GM12878 (cell line): ENCODE data around the gene CRYGD. TPM values are rescaled to one million over a fixed set of nuclear protein-coding genes. Genes with fewer than 3 reads are reported as not detected.

Source experiments
- ATAC-seq: fragments of 200-7000 bp; cut with Tn5 transposase; 3 replicates; pipeline ENCODE4 v1.9.1; 2020; ENCODE audit warnings: mild to moderate bottlenecking, moderate library complexity
- BruUV-seq: library from RNA; stranded (reverse); fragments of 400-500 nt; replicated peaks from 2 replicates; lab custom pipeline; 2021; lab: Mats Ljungman, UMichigan
- CTCF ChIA-PET: fragments of 300-600 bp; sonication (Branson Sonifier 250); formaldehyde crosslinking; extraction: SDS; loops from one replicate; lab custom pipeline; 2021; ENCODE audit warnings: inconsistent platforms; lab: Yijun Ruan, JAX
- POLR2A ChIA-PET: fragments of 350-600 bp; formaldehyde crosslinking; extraction: SDS; loops from one replicate; lab custom pipeline; 2021; ENCODE audit warnings: inconsistent platforms; lab: Charles Lee
- RAD21 ChIA-PET: fragments of 300-600 bp; sonication (Branson Sonifier 250); formaldehyde crosslinking; loops from one replicate; lab custom pipeline; 2023; ENCODE audit warnings: antibody characterized with exemption; ENCODE audit not compliant: unreplicated experiment; lab: Charles Lee
- SMC1A ChIA-PET: fragments of 300-600 bp; sonication (Branson Sonifier 250); formaldehyde crosslinking; loops from one replicate; lab custom pipeline; 2023; ENCODE audit not compliant: unreplicated experiment, uncharacterized antibody; lab: Charles Lee
- DNase-seq: peaks from one replicate; pipeline ENCODE4 v3.0.0-alpha.2; 2011; ENCODE audit warnings: low read depth, low spot score
- FAIRE-seq: peaks from 3 replicates; lab custom pipeline; 2011; peaks lifted over from hg19 to GRCh38; lab: Jason Lieb, UNC
- H2AFZ ChIP-seq: 2 replicates; pipeline ENCODE4 v1.6.0; 2011; ENCODE audit warnings: low read depth, low read length, control low read depth; ENCODE audit not compliant: control insufficient read depth
- H3K27ac ChIP-seq: 2 replicates; pipeline ENCODE4 v1.5.1; 2011; ENCODE audit warnings: control low read depth; ENCODE audit not compliant: control insufficient read depth, insufficient read depth
- H3K27me3 ChIP-seq, 2 experiments: replicated peaks in 1 of 2; 2 replicates each; pipeline versions ENCODE4 v1.6.0 to v1.6.1; 2011; ENCODE audit warnings: low read length in 1 of 2; ENCODE audit not compliant: control insufficient read depth in 2 of 2, insufficient read depth in 2 of 2
- H3K36me3 ChIP-seq, 2 experiments: 2 replicates each; pipeline ENCODE4 v1.5.1; 2011; ENCODE audit warnings: low read length in 1 of 2; ENCODE audit not compliant: control insufficient read depth in 2 of 2, insufficient read depth in 2 of 2
- H3K4me1 ChIP-seq: 2 replicates; pipeline ENCODE4 v1.6.1; 2011; ENCODE audit warnings: mild to moderate bottlenecking, low read length, moderate library complexity, mixed read lengths; ENCODE audit not compliant: control insufficient read depth, insufficient read depth
- H3K4me2 ChIP-seq: 2 replicates; pipeline ENCODE4 v1.6.0; 2011; ENCODE audit warnings: control low read depth; ENCODE audit not compliant: control insufficient read depth, insufficient read depth
- H3K4me3 ChIP-seq: fragments of 200-600 bp; sonication (generic); 2 replicates; pipeline ENCODE4 v1.5.1; 2016
- H3K79me2 ChIP-seq: 2 replicates; pipeline ENCODE4 v1.6.0; 2011; ENCODE audit warnings: low read length; ENCODE audit not compliant: control insufficient read depth, insufficient read depth
- H3K9ac ChIP-seq: 2 replicates; pipeline ENCODE4 v1.8.0; 2011; ENCODE audit warnings: low read length, control low read depth, mixed read lengths; ENCODE audit not compliant: control insufficient read depth, insufficient read depth
- H3K9me3 ChIP-seq: replicated peaks from 3 replicates; pipeline ENCODE4 v1.5.1; 2011; ENCODE audit warnings: mild to moderate bottlenecking, low read length; ENCODE audit not compliant: control insufficient read depth, insufficient read depth
- H4K20me1 ChIP-seq: 2 replicates; pipeline ENCODE4 v1.6.0; 2011; ENCODE audit not compliant: control insufficient read depth, insufficient read depth
- CBFB ChIP-seq: IDR thresholded peaks from 2 replicates; pipeline ENCODE4 v1.6.1; 2016; ENCODE audit warnings: antibody characterized with exemption, low read depth
- EP300 ChIP-seq, 2 experiments: fragments of 150-350 bp in 1 of 2; IDR thresholded peaks; 2 replicates each; pipeline ENCODE4 v1.6.1; 2011 to 2012; ENCODE audit warnings: low read depth in 2 of 2, low read length in 2 of 2, borderline replicate concordance in 1 of 2, improper control_type of control experiment in 1 of 2, inconsistent platforms in 1 of 2; ENCODE audit not compliant: control insufficient read depth in 1 of 2
- EZH2 ChIP-seq: IDR thresholded peaks from 2 replicates; pipeline ENCODE4 v1.6.1; 2012; ENCODE audit warnings: low read depth, mild to moderate bottlenecking, control low read depth, inconsistent platforms, low read length, borderline replicate concordance; ENCODE audit not compliant: control insufficient read depth
- FOS ChIP-seq: IDR thresholded peaks from 3 replicates; pipeline ENCODE4 v1.6.1; 2011; ENCODE audit warnings: borderline replicate concordance; ENCODE audit not compliant: insufficient read length; ENCODE audit errors: extremely low read depth
- HDAC6 ChIP-seq: fragments of 200-600 bp; sonication (generic); IDR thresholded peaks from one replicate; pipeline ENCODE4 v1.8.0; 2017; ENCODE audit warnings: antibody characterized with exemption; ENCODE audit not compliant: unreplicated experiment
- IKZF2 ChIP-seq, 2 experiments: fragments of 450-650 bp; IDR thresholded peaks; 2 replicates each; pipeline ENCODE4 v1.6.1; 2017; ENCODE audit warnings: mild to moderate bottlenecking in 2 of 2, moderate library complexity in 2 of 2
- NFXL1 ChIP-seq: fragments of 450-650 bp; IDR thresholded peaks from 2 replicates; pipeline ENCODE4 v1.6.1; 2017; ENCODE audit warnings: antibody characterized with exemption, mild to moderate bottlenecking, borderline replicate concordance
- NRF1 ChIP-seq: conservative IDR thresholded peaks from 2 replicates; pipeline ENCODE4 v1.6.1; 2011; ENCODE audit warnings: mild to moderate bottlenecking, low read depth, low read length, improper control_type of control experiment
- RBBP5 ChIP-seq: fragments of 200-600 bp; sonication (generic); conservative IDR thresholded peaks from 2 replicates; pipeline ENCODE4 v1.6.1; 2016
- REST ChIP-seq: IDR thresholded peaks from 2 replicates; pipeline ENCODE4 v1.6.1; 2012; ENCODE audit warnings: mild to moderate bottlenecking, low read depth, low read length
- SMAD5 ChIP-seq: IDR thresholded peaks from 2 replicates; pipeline ENCODE4 v1.6.1; 2016; ENCODE audit warnings: antibody characterized with exemption, low read depth
- SPI1 ChIP-seq: IDR thresholded peaks from 2 replicates; pipeline ENCODE4 v1.6.1; 2011; ENCODE audit warnings: low read depth, mild to moderate bottlenecking, low read length, moderate library complexity, borderline replicate concordance; ENCODE audit not compliant: insufficient read depth
- SRF ChIP-seq, 2 experiments: IDR thresholded peaks; 2 replicates each; pipeline ENCODE4 v1.6.1; 2011; ENCODE audit warnings: low read depth in 2 of 2, low read length in 2 of 2, mild to moderate bottlenecking in 1 of 2, moderate library complexity in 1 of 2
- SUZ12 ChIP-seq: fragments of 200-600 bp; sonication (generic); IDR thresholded peaks from one replicate; pipeline ENCODE4 v1.6.1; 2018; ENCODE audit warnings: antibody characterized with exemption, mild to moderate bottlenecking; ENCODE audit not compliant: unreplicated experiment
- YY1 ChIP-seq: IDR thresholded peaks from 2 replicates; pipeline ENCODE4 v1.6.1; 2011; ENCODE audit warnings: low read depth, mild to moderate bottlenecking, low read length
- ZNF217 ChIP-seq: fragments of 450-650 bp; IDR thresholded peaks from 2 replicates; pipeline ENCODE4 v1.6.1; 2017; ENCODE audit warnings: antibody characterized with exemption, mild to moderate bottlenecking
- WGBS: methylation state at CpG from one replicate; pipeline ENCODE4 v1.1.6; 2016; ENCODE audit warnings: low lambda C conversion rate; ENCODE audit not compliant: insufficient replicate concordance, insufficient coverage; ENCODE audit errors: missing lambda C conversion rate; 5-methylcytosine and 5-hydroxymethylcytosine counted together
- in situ Hi-C: fragments of 300-500 bp; cut with MboI; formaldehyde crosslinking; loops from 9 replicates; pipeline ENCODE4 v1.14.3; 2018; ENCODE audit warnings: mixed read lengths
- intact Hi-C: fragments of 100-400 bp; cut with micrococcal nuclease; formaldehyde crosslinking; loops from one replicate; pipeline ENCODE4 v1.14.2; 2022; ENCODE audit not compliant: unreplicated experiment
- polyA plus RNA-seq, 11 experiments: library from polyadenylated mRNA; depleted of rRNA in 4 of 11; unstranded in 6 of 11; stranded (reverse) in 5 of 11; fragments of >200 nt; fragmentation: Nextera tagmentation in 4 of 11; fragmentation: Illumina TruSeq in 1 of 11; extraction: Ambion mirVana in 4 of 11; extraction: Trizol in 1 of 11; gene quantifications; 1 replicate in 1 of 11; 2 replicates in 10 of 11; pipeline versions ENCODE4 v1.2.1 to v1.2.3, GENCODE V29; 2011 to 2016; ENCODE audit warnings: inconsistent platforms in 2 of 11, missing spikeins in 2 of 11, low read depth in 1 of 11
- total RNA-seq, 4 experiments: library from RNA; depleted of rRNA in 3 of 4; stranded (reverse); fragments of >200 nt in 3 of 4; fragmentation: Illumina TruSeq in 1 of 4; extraction: Trizol in 1 of 4; gene quantifications; 2 replicates each; pipeline versions ENCODE4 v1.2.1 to v1.2.3, GENCODE V29; 2013 to 2021

Gene CRYGD
- total and polyA plus RNA-seq, 10 of the 15 experiments (the other 5 are each of a cell fraction or from before 2014, with no cell fraction given): not detected

DNA sequence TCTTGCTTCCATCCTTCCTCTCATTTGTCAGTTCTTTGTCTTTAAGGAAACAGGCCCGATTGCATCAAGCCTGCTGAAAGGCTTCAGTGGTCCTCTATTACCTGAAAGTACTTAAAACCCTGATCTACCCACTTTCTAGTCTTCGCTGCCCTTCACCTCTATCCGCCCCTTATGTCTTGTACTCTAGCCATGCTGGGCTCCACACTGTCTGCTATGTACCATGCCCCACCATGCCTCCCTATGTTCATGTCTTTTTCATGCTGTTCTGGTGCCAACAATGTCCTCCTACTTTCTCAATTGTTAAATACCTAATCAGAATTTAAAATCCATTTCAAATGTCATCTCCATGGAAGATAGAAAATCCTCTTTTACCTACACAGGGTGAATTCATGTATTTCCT, 28.2 kb downstream of the CRYGD start:
- no peak overlapping the region for H3K4me2 ChIP-seq
- CTCF ChIA-PET: no interaction called here
- 46% methylated on average over 3 of the region's 3 CpGs for WGBS
- no peaks in the 10 kb centered on the region for H4K20me1 ChIP-seq
- intact Hi-C loops (no loop called here), in situ Hi-C loops (no loop called here)
- H3K4me3 ChIP-seq: no peak overlapping the region
- H2AFZ ChIP-seq: no peak overlapping the region
- no TSS peak for BruUV-seq
- RAD21 ChIA-PET: no interaction called here
- H3K9me3 ChIP-seq: no peaks in the 10 kb centered on the region
- DNase-seq: no peak
- FAIRE-seq: no peak
- no peak overlapping the region for H3K27ac ChIP-seq
- H3K9ac ChIP-seq: no peak overlapping the region
- no peaks in the 10 kb centered on the region for H3K79me2 ChIP-seq
- POLR2A ChIA-PET: no interaction called here
- no peak for ATAC-seq
- SMC1A ChIA-PET: no interaction called here
- TF ChIP-seq EP300 (IDR thresholded peaks at IDR 0.05; ENCODE audit: borderline replicate concordance in 1 of 2, control insufficient read depth in 1 of 2, low read depth in 2 of 2, low read length in 2 of 2) (no peak), HDAC6 (no peak), RBBP5 (no peak), YY1 (no peak), SRF (IDR thresholded peaks at IDR 0.05; ENCODE audit: low read depth in 2 of 2, low read length in 2 of 2) (no peak), REST (no peak), NFXL1 (no peak), SMAD5 (no peak), SUZ12 (no peak), IKZF2 (IDR thresholded peaks at IDR 0.05) (no peak), SPI1 (no peak), NRF1 (no peak), CBFB (no peak), FOS (no peak), ZNF217 (no peak), EZH2 (no peak)
- no peaks in the 10 kb centered on the region; a peak in 1 of 4 replicates for H3K27me3 ChIP-seq
- no peaks in the 10 kb centered on the region for H3K4me1 ChIP-seq
- no peaks in the 10 kb centered on the region for H3K36me3 ChIP-seq
